GM23338 (cell line): ENCODE measurements around the gene CHST11. TPM values are rescaled to one million over a fixed set of nuclear protein-coding genes. Genes with fewer than 3 reads are reported as not detected.

Source experiments
- ATAC-seq: fragments of 200-7000 bp; cut with Tn5 transposase; 3 replicates; pipeline ENCODE4 v1.9.1; 2020
- DNase-seq: peaks from one replicate; pipeline ENCODE4 v3.0.0-alpha.2; 2015; ENCODE audit warnings: low spot score
- H2AFZ ChIP-seq: fragments of 200-600 bp; sonication (generic); 2 replicates; pipeline ENCODE4 v1.8.0; 2016; ENCODE audit warnings: antibody characterized with exemption, mild to moderate bottlenecking, moderate library complexity
- H3F3A ChIP-seq: fragments of 200-600 bp; sonication (generic); replicated peaks from 2 replicates; pipeline ENCODE4 v1.8.0; 2017; ENCODE audit warnings: antibody characterized with exemption, mixed run types, low read depth
- H3K27ac ChIP-seq: fragments of 200-600 bp; sonication (generic); 2 replicates; pipeline ENCODE4 v1.6.1; 2016; ENCODE audit warnings: low read depth
- H3K27me3 ChIP-seq: fragments of 200-600 bp; sonication (generic); 2 replicates; pipeline ENCODE4 v1.8.0; 2016; ENCODE audit warnings: mild to moderate bottlenecking, mixed run types, moderate library complexity; ENCODE audit not compliant: insufficient read depth
- H3K36me3 ChIP-seq: fragments of 200-600 bp; sonication (generic); 2 replicates; pipeline ENCODE4 v1.8.0; 2016; ENCODE audit warnings: mild to moderate bottlenecking; ENCODE audit not compliant: insufficient read depth
- H3K4me1 ChIP-seq: fragments of 200-600 bp; sonication (generic); 2 replicates; pipeline ENCODE4 v1.8.0; 2016; ENCODE audit warnings: mild to moderate bottlenecking, moderate library complexity; ENCODE audit not compliant: insufficient read depth
- H3K4me2 ChIP-seq: fragments of 200-600 bp; sonication (generic); 2 replicates; pipeline ENCODE4 v1.7.1; 2017; ENCODE audit warnings: mixed run types
- H3K4me3 ChIP-seq: fragments of 200-600 bp; sonication (generic); 2 replicates; pipeline ENCODE4 v1.6.1; 2016; ENCODE audit warnings: mixed run types
- H3K79me2 ChIP-seq: fragments of 200-600 bp; sonication (generic); replicated peaks from 2 replicates; pipeline ENCODE4 v1.8.0; 2017; ENCODE audit warnings: mild to moderate bottlenecking; ENCODE audit not compliant: insufficient read depth
- H3K9me2 ChIP-seq: fragments of 200-600 bp; sonication (generic); 2 replicates; pipeline ENCODE4 v1.8.0; 2017; ENCODE audit not compliant: insufficient read depth
- H4K20me1 ChIP-seq: fragments of 200-600 bp; sonication (generic); replicated peaks from 2 replicates; pipeline ENCODE4 v1.8.0; 2017; ENCODE audit warnings: mild to moderate bottlenecking; ENCODE audit not compliant: insufficient read depth
- H3K27ac Mint-ChIP-seq: 2 replicates; pipeline ENCODE4 v1.8.0; 2020; ENCODE audit warnings: inconsistent platforms, mild to moderate bottlenecking, moderate library complexity, mixed read lengths
- H3K27me3 Mint-ChIP-seq: 3 replicates; pipeline ENCODE4 v1.8.0; 2022; ENCODE audit warnings: low read depth, mild to moderate bottlenecking, moderate library complexity, mixed read lengths, inconsistent platforms; ENCODE audit not compliant: insufficient read depth, poor library complexity
- H3K36me3 Mint-ChIP-seq: 3 replicates; pipeline ENCODE4 v1.8.0; 2021; ENCODE audit warnings: low read depth, mild to moderate bottlenecking, inconsistent platforms, moderate library complexity, mixed read lengths
- H3K4me1 Mint-ChIP-seq: 3 replicates; pipeline ENCODE4 v1.8.0; 2020; ENCODE audit warnings: mild to moderate bottlenecking, inconsistent platforms, mixed read lengths
- H3K4me3 Mint-ChIP-seq: 3 replicates; pipeline ENCODE4 v1.8.0; 2021; ENCODE audit warnings: moderate library complexity, mild to moderate bottlenecking, inconsistent platforms, mixed read lengths
- H3K9me3 Mint-ChIP-seq: 3 replicates; pipeline ENCODE4 v1.8.0; 2020; ENCODE audit warnings: moderate library complexity, mild to moderate bottlenecking, inconsistent platforms, mixed read lengths
- CREB1 ChIP-seq: fragments of 250-450 bp; sonication (Bioruptor Pico); IDR thresholded peaks from 2 replicates; pipeline ENCODE4 v1.5.0; 2020; ENCODE audit warnings: low read depth, mild to moderate bottlenecking, moderate library complexity
- EZH2 ChIP-seq: fragments of 200-600 bp; sonication (generic); IDR thresholded peaks from one replicate; pipeline ENCODE4 v1.8.0; 2017; ENCODE audit warnings: antibody characterized with exemption, mild to moderate bottlenecking, low read depth; ENCODE audit not compliant: unreplicated experiment
- EZH2phosphoT487 ChIP-seq: fragments of 200-600 bp; sonication (generic); IDR thresholded peaks from one replicate; pipeline ENCODE4 v1.8.1; 2018; ENCODE audit warnings: antibody characterized with exemption; ENCODE audit not compliant: unreplicated experiment
- JUNB ChIP-seq: IDR thresholded peaks from one replicate; pipeline ENCODE4 v1.6.1; 2016; ENCODE audit warnings: antibody characterized with exemption; ENCODE audit not compliant: unreplicated experiment
- NANOG ChIP-seq: IDR thresholded peaks from 2 replicates; pipeline ENCODE4 v1.6.1; 2016; ENCODE audit warnings: antibody characterized with exemption, borderline replicate concordance
- POLR2AphosphoS5 ChIP-seq: IDR thresholded peaks from 2 replicates; pipeline ENCODE4 v1.6.1; 2016; ENCODE audit warnings: antibody characterized with exemption, low read depth
- STAT1 ChIP-seq: IDR thresholded peaks from one replicate; pipeline ENCODE4 v1.6.1; 2016; ENCODE audit warnings: antibody characterized with exemption; ENCODE audit not compliant: unreplicated experiment
- ZNF114 ChIP-seq: fragments of 250-450 bp; sonication (Bioruptor Pico); IDR thresholded peaks from 2 replicates; pipeline ENCODE4 v1.5.0; 2020; ENCODE audit warnings: mild to moderate bottlenecking, moderate library complexity
- ZNF331 ChIP-seq: fragments of 250-450 bp; sonication (Bioruptor Pico); IDR thresholded peaks from 2 replicates; pipeline ENCODE4 v1.5.0; 2020; ENCODE audit warnings: low read depth, mild to moderate bottlenecking, moderate library complexity
- polyA plus RNA-seq: library from polyadenylated mRNA; unstranded; fragments of >200 nt; fragmentation: Nextera tagmentation; extraction: Ambion mirVana; gene quantifications from 2 replicates; pipeline ENCODE4 v1.2.1, GENCODE V29; 2016
- total RNA-seq: library from RNA; depleted of rRNA; stranded (reverse); fragments of >200 nt; shearing (Covaris generic); gene quantifications from 2 replicates; pipeline ENCODE4 v1.2.3, GENCODE V29; 2014
- TF ChIP-seq, protein P1 (sequence below): IDR thresholded peaks from 2 replicates; pipeline ENCODE4 v1.6.1; 2016; ENCODE audit warnings: antibody characterized with exemption
- TF ChIP-seq, protein P2 (sequence below), 2 experiments: fragments of 200-600 bp in 1 of 2; sonication (generic) in 1 of 2; conservative IDR thresholded peaks; 2 replicates each; pipeline versions ENCODE4 v1.5.1 to v1.6.1; 2016 to 2017; ENCODE audit warnings: antibody characterized with exemption in 2 of 2, low read depth in 2 of 2, mild to moderate bottlenecking in 2 of 2, moderate library complexity in 1 of 2
- TF ChIP-seq, protein P3 (sequence below): IDR thresholded peaks from one replicate; pipeline ENCODE4 v1.6.1; 2018; ENCODE audit warnings: antibody characterized with exemption; ENCODE audit not compliant: unreplicated experiment

The CHST11 gene
- total and polyA plus RNA-seq, 2 experiments from 2014 or later = 7.7 to 25.7 TPM

DNA sequence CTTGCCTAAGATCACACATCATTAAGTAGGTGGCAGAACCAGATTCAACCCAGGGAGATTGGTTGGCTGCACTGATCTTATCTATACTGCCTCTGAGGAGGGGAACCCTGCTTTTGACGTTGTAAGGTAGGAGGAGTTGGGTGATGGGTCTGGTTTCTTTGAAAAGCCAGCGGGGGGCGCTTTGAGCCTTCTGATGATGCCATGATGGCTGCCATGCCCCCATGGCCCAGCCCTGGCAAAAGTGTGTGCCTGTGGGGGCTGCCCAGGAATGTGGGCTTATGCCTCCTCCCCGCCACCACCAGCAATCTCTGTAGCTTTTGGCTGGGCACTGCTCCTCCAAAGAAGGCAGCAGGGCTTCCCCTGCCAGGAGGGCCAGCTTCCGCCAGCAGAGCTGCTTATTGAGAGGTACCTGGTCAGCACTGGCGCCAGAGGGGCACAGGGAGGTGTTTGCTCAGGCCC is 277.0 kb downstream of the CHST11 start:
- Mint-ChIP-seq H3K4me3 (no peak overlapping the region), H3K4me1 (peaks cover 23% of the 10 kb centered on the region), H3K9me3 (no peaks in the 10 kb centered on the region), H3K36me3 (no peaks in the 10 kb centered on the region), H3K27ac (no peak overlapping the region), H3K27me3 (peaks cover 3% of the 10 kb centered on the region)
- DNase-seq (peak; percentile 80), ATAC-seq (peak; percentile 82)
- no peaks in the 10 kb centered on the region for H3K36me3 ChIP-seq
- H3F3A ChIP-seq = no peaks in the 10 kb centered on the region
- H3K4me1 ChIP-seq = peaks cover 7% of the 10 kb centered on the region; the same call in 1 of the 2 replicates
- no peaks in the 10 kb centered on the region for H3K9me2 ChIP-seq
- TF ChIP-seq, protein P1, sequence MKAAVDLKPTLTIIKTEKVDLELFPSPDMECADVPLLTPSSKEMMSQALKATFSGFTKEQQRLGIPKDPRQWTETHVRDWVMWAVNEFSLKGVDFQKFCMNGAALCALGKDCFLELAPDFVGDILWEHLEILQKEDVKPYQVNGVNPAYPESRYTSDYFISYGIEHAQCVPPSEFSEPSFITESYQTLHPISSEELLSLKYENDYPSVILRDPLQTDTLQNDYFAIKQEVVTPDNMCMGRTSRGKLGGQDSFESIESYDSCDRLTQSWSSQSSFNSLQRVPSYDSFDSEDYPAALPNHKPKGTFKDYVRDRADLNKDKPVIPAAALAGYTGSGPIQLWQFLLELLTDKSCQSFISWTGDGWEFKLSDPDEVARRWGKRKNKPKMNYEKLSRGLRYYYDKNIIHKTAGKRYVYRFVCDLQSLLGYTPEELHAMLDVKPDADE = no peak
- TF ChIP-seq, protein P2, sequence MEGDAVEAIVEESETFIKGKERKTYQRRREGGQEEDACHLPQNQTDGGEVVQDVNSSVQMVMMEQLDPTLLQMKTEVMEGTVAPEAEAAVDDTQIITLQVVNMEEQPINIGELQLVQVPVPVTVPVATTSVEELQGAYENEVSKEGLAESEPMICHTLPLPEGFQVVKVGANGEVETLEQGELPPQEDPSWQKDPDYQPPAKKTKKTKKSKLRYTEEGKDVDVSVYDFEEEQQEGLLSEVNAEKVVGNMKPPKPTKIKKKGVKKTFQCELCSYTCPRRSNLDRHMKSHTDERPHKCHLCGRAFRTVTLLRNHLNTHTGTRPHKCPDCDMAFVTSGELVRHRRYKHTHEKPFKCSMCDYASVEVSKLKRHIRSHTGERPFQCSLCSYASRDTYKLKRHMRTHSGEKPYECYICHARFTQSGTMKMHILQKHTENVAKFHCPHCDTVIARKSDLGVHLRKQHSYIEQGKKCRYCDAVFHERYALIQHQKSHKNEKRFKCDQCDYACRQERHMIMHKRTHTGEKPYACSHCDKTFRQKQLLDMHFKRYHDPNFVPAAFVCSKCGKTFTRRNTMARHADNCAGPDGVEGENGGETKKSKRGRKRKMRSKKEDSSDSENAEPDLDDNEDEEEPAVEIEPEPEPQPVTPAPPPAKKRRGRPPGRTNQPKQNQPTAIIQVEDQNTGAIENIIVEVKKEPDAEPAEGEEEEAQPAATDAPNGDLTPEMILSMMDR (conservative IDR thresholded peaks at IDR 0.05; ENCODE audit: low read depth in 2 of 2) = peak; percentile 51 to 75
- no peaks in the 10 kb centered on the region; the same call in 1 of the 2 replicates for H4K20me1 ChIP-seq
- H3K27ac ChIP-seq = no peak overlapping the region
- no peak overlapping the region for H3K4me2 ChIP-seq
- H3K27me3 ChIP-seq = no peaks in the 10 kb centered on the region
- H2AFZ ChIP-seq = no peak overlapping the region
- H3K79me2 ChIP-seq = no peaks in the 10 kb centered on the region
- H3K4me3 ChIP-seq = no peak overlapping the region

DNA sequence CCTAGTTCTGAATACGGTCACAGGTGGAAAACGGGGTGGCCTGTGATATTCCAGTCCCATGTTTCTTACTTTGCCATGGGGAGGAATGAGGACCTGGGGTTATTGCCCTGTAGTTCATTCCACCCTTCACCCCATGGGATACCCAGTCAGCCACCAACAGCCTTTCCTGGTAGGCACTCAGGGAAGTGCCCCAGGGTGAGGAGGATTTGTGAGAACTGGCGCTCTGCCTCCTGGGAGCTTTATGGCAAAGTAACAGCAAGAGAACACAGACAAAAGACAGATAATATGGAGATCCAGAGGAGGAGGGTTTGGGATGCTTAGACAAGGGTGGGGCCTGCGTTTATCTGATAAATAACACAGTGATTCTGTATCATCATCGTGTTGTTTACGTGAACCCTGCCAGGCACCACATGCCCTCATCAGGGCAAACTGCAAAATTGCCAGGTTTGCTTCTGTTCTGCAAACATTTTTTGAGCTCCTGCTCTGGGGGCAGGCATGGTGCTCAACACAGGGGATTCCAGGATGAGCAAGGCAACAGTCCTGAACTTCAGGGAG is 277.9 kb downstream of the CHST11 start:
- Histone ChIP-seq H4K20me1 (no peaks in the 10 kb centered on the region; the same call in 1 of the 2 replicates), H3K79me2 (no peaks in the 10 kb centered on the region), H3K27me3 (no peaks in the 10 kb centered on the region), H3F3A (no peaks in the 10 kb centered on the region), H3K27ac (no peak overlapping the region), H3K4me3 (no peak overlapping the region), H2AFZ (no peak overlapping the region), H3K4me1 (peaks cover 7% of the 10 kb centered on the region; the same call in 1 of the 2 replicates), H3K36me3 (no peaks in the 10 kb centered on the region), H3K9me2 (no peaks in the 10 kb centered on the region), H3K4me2 (no peak overlapping the region)
- Mint-ChIP-seq H3K27me3 (no peaks in the 10 kb centered on the region), H3K9me3 (no peaks in the 10 kb centered on the region), H3K27ac (no peak overlapping the region), H3K4me3 (no peak overlapping the region), H3K36me3 (no peaks in the 10 kb centered on the region), H3K4me1 (peaks cover 22% of the 10 kb centered on the region)
- ATAC-seq (no peak), DNase-seq (no peak)
- TF ChIP-seq, protein P2 (conservative IDR thresholded peaks at IDR 0.05; ENCODE audit: low read depth in 2 of 2) = no peak
- TF ChIP-seq NANOG = no peak
- TF ChIP-seq, protein P1 = no peak
- no peak for TF ChIP-seq EZH2
- TF ChIP-seq CREB1 (CRISPR knock-in tag) = no peak
- no peak for TF ChIP-seq JUNB
- TF ChIP-seq, protein P3, sequence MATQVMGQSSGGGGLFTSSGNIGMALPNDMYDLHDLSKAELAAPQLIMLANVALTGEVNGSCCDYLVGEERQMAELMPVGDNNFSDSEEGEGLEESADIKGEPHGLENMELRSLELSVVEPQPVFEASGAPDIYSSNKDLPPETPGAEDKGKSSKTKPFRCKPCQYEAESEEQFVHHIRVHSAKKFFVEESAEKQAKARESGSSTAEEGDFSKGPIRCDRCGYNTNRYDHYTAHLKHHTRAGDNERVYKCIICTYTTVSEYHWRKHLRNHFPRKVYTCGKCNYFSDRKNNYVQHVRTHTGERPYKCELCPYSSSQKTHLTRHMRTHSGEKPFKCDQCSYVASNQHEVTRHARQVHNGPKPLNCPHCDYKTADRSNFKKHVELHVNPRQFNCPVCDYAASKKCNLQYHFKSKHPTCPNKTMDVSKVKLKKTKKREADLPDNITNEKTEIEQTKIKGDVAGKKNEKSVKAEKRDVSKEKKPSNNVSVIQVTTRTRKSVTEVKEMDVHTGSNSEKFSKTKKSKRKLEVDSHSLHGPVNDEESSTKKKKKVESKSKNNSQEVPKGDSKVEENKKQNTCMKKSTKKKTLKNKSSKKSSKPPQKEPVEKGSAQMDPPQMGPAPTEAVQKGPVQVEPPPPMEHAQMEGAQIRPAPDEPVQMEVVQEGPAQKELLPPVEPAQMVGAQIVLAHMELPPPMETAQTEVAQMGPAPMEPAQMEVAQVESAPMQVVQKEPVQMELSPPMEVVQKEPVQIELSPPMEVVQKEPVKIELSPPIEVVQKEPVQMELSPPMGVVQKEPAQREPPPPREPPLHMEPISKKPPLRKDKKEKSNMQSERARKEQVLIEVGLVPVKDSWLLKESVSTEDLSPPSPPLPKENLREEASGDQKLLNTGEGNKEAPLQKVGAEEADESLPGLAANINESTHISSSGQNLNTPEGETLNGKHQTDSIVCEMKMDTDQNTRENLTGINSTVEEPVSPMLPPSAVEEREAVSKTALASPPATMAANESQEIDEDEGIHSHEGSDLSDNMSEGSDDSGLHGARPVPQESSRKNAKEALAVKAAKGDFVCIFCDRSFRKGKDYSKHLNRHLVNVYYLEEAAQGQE = no peak
- no peak for TF ChIP-seq POLR2AphosphoS5
- TF ChIP-seq ZNF331 (CRISPR knock-in tag) = no peak
- no peak for TF ChIP-seq ZNF114 (CRISPR knock-in tag)
- no peak for TF ChIP-seq STAT1
- no peak for TF ChIP-seq EZH2phosphoT487
